KG1 (cell line): ENCODE measurements around the gene ASB6.
"Not testable (repeated sequence)": the region's sequence is repeated elsewhere in the genome, so short reads cannot be mapped to it uniquely, and the experiment has no call there.

Experiments
- DNase-seq: peaks from one replicate; lab custom pipeline; 2025; lab: John Stamatoyannopoulos, UW

The ASB6 gene

DNA sequence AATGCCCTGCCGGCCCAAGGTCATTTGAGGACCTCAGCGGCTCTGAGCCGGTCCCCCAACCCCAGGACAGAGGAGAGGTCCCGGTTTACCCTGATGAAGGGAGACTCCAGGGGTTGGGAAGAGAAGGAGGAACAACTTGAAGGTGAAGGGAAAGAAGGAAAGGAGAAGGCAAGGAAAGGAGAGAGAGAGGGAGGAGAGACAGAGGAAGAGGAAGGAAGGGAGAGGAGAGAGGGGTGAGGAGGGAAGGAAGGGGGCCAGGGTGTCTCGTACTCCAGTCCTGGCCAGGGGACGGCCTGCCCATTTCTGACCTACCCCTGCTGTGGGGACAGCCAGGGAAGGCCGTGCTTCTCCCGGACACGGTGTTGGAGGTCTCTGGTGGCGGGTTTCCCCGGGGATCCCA, 25.4 kb upstream of the ASB6 start:
- DNase-seq = no peak

DNA sequence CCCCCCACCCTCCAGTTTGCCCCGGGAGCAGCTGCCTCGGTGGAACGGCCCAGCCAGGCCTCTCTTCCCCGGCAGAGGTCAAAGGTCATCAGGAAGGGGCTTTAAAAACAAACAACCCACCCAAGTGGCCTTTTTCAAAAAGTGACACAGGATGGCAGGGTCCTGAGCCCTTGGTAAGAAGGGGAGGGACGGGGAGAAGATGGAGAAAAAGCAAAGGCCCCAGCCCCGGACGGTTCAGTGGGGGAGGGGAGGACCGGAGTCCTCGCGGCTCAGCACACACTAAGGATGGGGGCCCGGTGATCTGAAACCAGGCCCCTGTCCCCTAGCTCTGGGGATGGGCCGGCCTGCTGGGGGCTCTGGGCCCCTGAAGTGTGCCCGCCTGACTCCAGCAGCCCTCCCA, 24.6 kb upstream of the ASB6 start:
- DNase-seq = no peak

DNA sequence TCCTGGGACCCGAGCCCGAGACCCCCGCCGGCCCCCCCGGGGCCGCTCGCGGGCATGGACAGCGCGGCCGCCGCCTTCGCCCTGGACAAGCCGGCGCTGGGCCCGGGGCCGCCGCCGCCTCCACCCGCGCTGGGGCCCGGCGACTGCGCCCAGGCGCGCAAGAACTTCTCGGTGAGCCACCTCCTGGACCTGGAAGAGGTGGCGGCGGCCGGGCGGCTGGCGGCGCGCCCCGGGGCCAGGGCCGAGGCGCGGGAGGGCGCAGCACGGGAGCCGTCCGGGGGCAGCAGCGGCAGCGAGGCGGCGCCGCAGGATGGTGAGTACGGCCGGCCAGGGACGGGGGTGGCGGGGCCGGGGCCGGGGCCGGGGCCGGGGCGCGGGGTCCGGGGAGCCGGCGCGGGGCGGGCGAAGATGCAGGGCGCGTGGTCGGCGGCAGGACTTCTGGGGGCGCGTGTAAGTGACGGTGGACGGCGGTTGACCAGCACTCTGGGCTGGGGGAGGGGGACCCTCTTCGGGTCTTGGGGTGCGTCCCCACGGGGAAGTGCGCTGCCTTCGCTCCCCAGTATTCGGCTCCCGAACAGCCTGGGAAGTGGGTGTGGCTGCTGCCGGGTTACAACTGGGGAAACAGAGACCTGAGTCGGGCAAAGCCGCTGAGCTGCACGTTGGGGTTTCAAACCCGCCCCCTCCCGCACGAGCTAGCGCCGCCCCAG, 24.0 kb upstream of the ASB6 start:
- DNase-seq = no peak

- no peak for DNase-seq
Observed at GRCh38 chr9:129665389-129665775, 23.4 kb upstream of the ASB6 start, which contains the start of gene PRRX2. Gene PRRX2, plus strand, starts transcription at chr9:129665647. Its CDS starts 221 bp downstream, at chr9:129665868.

DNA sequence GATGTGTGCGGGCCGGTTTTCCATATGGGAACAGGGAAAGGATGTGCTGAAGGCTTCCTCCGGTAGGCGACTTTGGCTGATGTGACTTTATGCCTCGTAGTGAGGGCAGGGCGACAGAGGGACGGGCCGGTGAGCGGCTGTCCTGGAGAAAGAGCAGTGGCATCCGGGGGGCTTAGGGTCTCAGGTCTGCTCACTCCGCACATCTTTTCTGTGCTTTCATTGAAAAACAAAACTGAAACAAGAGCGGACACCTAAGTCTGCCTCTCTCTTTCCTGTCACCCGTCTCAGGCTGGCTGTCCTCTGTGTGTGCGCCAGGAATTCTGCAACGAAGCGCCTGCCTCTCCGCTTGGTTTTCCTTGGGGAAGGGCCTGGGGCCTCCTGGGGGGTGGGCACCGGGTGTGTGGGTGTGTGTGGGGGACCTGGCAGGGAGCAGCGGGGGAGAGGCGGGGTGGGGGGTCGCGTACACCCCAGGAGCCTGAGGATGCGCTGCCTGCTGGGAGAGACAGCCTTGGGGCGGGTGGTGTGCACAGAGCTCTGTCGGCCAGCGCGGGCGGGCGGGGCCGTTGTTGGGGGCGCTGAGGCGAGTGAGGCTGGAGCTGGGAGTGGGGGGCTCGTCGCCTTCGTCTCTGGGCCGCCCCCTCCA, 22.9 kb upstream of the ASB6 start:
- DNase-seq = no peak

GRCh38 chr9:129662239-129662638, 20.3 kb upstream of the ASB6 start:
- not testable (repeated sequence) for DNase-seq

GRCh38 chr9:129661029-129661428, 19.1 kb upstream of the ASB6 start:
- no peak for DNase-seq

DNA sequence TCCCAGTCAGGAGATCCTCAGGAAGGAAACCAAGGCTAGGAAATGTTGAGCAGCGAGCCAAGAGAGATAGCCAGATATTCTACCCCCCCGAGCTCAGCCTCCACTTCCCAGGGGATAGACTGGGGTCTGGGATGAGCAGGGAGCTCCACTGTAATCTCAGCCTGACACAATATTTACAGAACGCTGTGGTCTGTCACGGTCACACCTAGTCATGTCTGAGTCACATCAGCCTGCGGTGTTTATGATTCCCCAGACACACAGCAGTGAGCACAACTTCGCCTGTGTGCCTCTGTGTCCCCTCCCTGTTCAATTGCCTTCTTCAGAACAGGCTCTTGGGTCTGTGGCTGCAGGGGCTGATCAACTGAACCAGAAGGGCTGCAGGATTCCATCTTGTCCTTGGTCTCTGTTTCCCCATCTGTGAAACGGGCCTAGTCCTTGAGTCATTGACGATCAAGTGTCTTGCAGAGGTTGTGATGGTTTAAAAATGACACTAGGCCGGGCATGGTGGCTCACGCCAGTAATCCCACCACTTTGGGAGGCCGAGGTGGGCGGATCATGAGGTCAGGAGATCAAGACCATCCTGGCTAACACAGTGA, 14.9 kb upstream of the ASB6 start:
- no peak for DNase-seq

DNA sequence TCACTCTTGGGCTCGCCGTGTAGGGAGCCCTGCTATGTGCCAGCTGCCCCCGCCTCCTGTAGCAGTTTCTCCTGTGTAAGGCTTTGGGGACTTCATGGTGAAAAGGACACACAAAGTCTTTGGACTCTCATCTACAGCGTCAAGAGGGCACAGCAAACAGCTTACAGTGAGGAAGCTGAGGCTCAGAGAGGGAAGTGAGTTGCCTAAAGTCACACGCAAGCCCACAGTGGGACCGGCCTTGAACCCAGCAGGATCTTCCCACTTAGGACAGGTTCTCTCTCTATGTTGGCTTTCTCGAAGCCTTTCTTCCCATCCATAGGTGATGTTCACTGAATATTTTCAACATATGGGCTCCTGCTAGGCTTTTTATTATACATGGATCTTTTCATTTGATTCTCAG, 13.7 kb upstream of the ASB6 start:
- no peak for DNase-seq

GRCh38 chr9:129655154-129655553, 13.2 kb upstream of the ASB6 start:
- no peak for DNase-seq

GRCh38 chr9:129654554-129655040, 12.6 kb upstream of the ASB6 start:
- DNase-seq = no peak

GRCh38 chr9:129653823-129654553, 12.0 kb upstream of the ASB6 start:
- DNase-seq = no peak

DNA sequence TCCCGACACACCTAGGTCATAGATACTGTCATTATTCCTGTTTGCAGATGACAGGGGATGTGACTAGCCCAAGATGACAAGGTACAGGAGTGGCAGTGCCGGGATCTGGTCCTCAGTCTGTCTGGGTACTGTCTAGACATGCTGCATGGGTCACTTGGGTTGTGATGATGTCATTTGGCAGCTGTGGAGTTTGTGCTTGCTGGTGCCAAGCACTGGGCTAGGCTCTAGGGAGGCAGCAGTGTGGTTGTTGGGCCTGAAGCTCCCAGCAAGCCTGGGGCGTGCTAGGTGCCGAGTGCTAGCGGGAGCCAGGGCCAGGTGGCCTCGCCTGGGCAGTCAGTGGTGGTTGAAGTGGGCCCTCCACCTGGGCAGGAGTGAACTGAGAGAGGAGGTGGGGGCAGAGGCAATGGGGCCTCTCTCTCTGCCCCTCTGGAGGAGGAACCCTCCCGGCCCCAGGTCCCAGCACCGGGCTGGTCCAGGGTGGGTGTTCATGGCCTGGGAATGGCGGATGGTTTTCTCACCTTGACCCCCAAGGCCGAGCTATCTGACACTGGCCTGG, 8.8 kb upstream of the ASB6 start:
- DNase-seq = no peak

GRCh38 chr9:129649726-129650679, 8.1 kb upstream of the ASB6 start:
- no peak for DNase-seq

DNA sequence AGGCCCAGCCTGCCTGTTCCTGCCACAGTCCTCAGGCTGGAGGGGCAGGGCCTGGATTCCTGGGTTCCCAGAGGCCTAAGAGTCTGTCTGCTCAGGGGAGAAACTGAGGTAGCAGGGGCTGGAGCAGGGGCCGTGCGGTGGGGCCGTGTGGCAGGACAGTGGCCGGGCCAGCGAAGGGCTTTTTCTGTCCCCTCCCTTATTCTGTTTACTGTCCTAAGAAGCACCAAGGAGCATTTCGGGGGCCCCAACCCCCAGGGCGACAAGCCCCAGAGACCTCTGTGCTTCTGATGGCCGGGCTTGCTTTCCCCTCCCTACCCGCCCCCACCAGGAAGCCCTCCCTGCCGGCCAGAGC, 6.8 kb upstream of the ASB6 start:
- DNase-seq = no peak

DNA sequence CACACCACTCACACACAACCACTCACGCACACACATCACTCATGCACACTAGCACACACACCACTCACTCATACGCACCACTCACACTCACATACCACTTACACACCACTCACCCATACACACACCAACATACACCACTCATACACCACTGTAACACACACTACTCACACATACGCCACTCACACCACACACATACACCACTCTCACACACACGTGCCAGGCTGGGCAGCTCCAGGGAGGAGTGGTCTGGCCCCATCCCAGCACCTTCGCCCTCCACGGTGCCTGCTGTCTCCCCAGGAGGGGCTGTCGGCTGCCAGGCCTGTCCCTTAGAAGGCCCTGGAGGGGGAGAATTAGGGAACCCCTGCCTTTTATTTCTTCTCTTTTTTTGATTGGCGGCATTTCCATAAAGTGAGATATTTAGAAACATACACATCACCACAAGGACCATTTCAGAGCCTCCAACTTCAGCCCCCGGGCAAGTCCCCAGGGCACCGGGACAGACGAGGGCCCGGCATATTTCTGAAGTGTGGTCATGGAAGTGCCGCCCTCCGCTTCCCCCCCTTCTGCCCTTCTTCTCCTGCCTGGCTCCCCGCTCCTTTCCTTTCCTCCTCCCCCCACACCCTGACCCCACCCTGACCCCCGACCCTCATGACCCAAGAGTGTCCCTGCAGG, 6.3 kb upstream of the ASB6 start:
- no peak for DNase-seq

DNA sequence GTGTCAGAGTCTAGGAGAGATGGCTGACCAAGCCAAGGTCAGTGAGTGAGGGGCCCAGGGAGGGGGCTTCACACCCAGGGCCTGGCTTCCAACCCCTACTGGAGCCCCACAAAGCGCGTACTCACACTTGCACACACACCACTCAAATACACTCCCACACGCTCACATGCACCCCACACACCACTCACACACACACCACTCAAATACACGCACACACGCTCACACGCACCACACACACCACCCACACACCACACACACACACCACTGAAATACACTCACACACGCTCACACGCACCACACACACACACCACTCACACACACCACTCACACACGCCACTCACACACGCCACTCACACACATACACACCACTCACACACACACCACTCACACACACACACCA, 5.7 kb upstream of the ASB6 start:
- no peak for DNase-seq

- no peak for DNase-seq
Observed at GRCh38 chr9:129646654-129647053, 4.7 kb upstream of the ASB6 start.

DNA sequence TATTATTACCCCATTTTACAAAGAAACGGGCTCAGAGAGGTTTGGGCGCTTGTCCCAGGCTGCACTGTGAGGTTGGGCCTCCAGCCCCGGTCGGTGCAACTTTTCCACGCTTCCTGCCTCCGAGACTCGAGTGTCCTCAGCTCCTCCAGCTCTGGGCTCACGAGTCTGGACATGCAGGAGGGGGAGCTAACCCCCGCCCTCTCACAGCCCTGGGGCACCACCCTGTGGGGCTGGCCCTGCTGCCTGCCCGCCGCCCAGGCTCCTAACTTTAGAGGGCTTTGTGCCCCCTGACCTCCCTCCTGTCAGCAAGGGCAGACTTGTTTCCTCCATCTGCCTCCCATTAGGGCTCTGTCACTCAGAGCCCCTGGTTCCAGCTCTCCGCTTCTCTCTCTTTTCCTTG, 4.3 kb upstream of the ASB6 start:
- DNase-seq = no peak

DNA sequence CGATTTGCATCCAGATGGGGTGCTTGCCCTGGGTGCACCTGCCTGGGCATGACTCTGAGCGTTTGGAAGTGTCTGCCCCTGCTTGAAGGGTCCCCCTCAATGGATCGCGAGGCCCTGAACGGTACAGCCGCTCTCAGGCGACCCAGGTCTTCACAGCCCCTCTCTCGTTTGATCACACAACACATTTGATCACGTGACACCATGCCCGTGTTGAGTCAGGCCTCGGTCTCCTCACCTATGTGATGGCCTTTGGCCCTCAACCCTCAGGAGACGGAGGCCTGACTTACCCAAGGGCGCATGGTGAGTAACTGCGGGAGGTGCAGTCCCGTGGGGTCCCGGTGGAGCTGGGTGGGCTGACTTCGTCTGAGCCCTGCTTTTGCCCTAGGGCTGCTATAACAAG, 3.0 kb upstream of the ASB6 start:
- DNase-seq = no peak

GRCh38 chr9:129644365-129644764, 2.4 kb upstream of the ASB6 start:
- no peak for DNase-seq
